ENCODE results near the gene ACSM3. TPM values are rescaled to one million over a fixed set of nuclear protein-coding genes. Genes with fewer than 3 reads are reported as not detected.

Gene ACSM3
- total and polyA plus RNA-seq, 9 of the 15 experiments (the other 6 are each of a cell fraction or from before 2014, with no cell fraction given) = 112 to 420 (median 182) TPM

Small RNA genes lying within 50 kb of the gene (small RNA-seq; reads per million reads assigned to genes)
- gene RF00618 (not detected), gene RNU6-944P (not detected)

Other genes with a start within 250 kb of the ACSM3 start
- 0.16 TPM in 1 of 2 replicates, not detected in the other for gene ACSM2B, start 187.6 kb upstream of the ACSM3 start, total RNA-seq (2014; rRNA removed)
- 0.22 and 0.69 TPM in 2 replicates for gene ACSM2B, start 187.6 kb upstream of the ACSM3 start, total RNA-seq (2014; rRNA removed; fragmentation: Illumina TruSeq; extraction: Trizol)
- not detected in 2 replicates for gene ACSM2B, start 187.6 kb upstream of the ACSM3 start, total RNA-seq (2015; rRNA removed; fragmentation: Illumina TruSeq; extraction: Trizol)
- gene ACSM2B, start 187.6 kb upstream of the ACSM3 start, total RNA-seq (2021) = 0.40 and 0.89 TPM in 2 replicates
- gene ACSM2B, start 187.6 kb upstream of the ACSM3 start, polyA plus RNA-seq (2011; rRNA removed) = not detected in 2 replicates
- 0.06 and 0.10 TPM in 2 replicates for gene ACSM2B, start 187.6 kb upstream of the ACSM3 start, polyA plus RNA-seq (2014; fragmentation: Illumina TruSeq; extraction: Trizol)
- gene ACSM2B, start 187.6 kb upstream of the ACSM3 start, polyA plus RNA-seq (2014; fragmentation: Nextera tagmentation; extraction: Ambion mirVana) = under 1 TPM; 0.45 to 0.64 TPM
- gene ACSM2B, start 187.6 kb upstream of the ACSM3 start, polyA plus RNA-seq (2014; rRNA removed) = 0.68 TPM in 1 of 2 replicates, not detected in the other
- gene ACSM1, start 66.3 kb upstream of the ACSM3 start, total RNA-seq (2014; rRNA removed) = 0.09 and 0.37 TPM in 2 replicates
- 0.25 and 0.29 TPM in 2 replicates for gene ACSM1, start 66.3 kb upstream of the ACSM3 start, total RNA-seq (2014; rRNA removed; fragmentation: Illumina TruSeq; extraction: Trizol)
- gene ACSM1, start 66.3 kb upstream of the ACSM3 start, total RNA-seq (2015; rRNA removed; fragmentation: Illumina TruSeq; extraction: Trizol) = 0.18 TPM in 1 of 2 replicates, not detected in the other
- 0.20 and 0.24 TPM in 2 replicates for gene ACSM1, start 66.3 kb upstream of the ACSM3 start, total RNA-seq (2021)
- 0.50 and 1.9 TPM in 2 replicates for gene ACSM1, start 66.3 kb upstream of the ACSM3 start, polyA plus RNA-seq (2011; rRNA removed)
- 0.15 and 0.28 TPM in 2 replicates for gene ACSM1, start 66.3 kb upstream of the ACSM3 start, polyA plus RNA-seq (2014; fragmentation: Illumina TruSeq; extraction: Trizol)
- under 1 TPM; 0.08 to 0.23 TPM for gene ACSM1, start 66.3 kb upstream of the ACSM3 start, polyA plus RNA-seq (2014; fragmentation: Nextera tagmentation; extraction: Ambion mirVana)
- 0.11 and 0.16 TPM in 2 replicates for gene ACSM1, start 66.3 kb upstream of the ACSM3 start, polyA plus RNA-seq (2014; rRNA removed)
- gene THUMPD1, start 22.2 kb upstream of the ACSM3 start, total RNA-seq (2014; rRNA removed) = 64.0 and 89.4 TPM in 2 replicates
- 77.5 and 94.0 TPM in 2 replicates for gene THUMPD1, start 22.2 kb upstream of the ACSM3 start, total RNA-seq (2014; rRNA removed; fragmentation: Illumina TruSeq; extraction: Trizol)
- gene THUMPD1, start 22.2 kb upstream of the ACSM3 start, total RNA-seq (2015; rRNA removed; fragmentation: Illumina TruSeq; extraction: Trizol) = 92.6 and 101 TPM in 2 replicates
- 53.6 and 56.8 TPM in 2 replicates for gene THUMPD1, start 22.2 kb upstream of the ACSM3 start, total RNA-seq (2021)
- 42.2 and 42.7 TPM in 2 replicates for gene THUMPD1, start 22.2 kb upstream of the ACSM3 start, polyA plus RNA-seq (2011; rRNA removed)
- 54.0 and 57.4 TPM in 2 replicates for gene THUMPD1, start 22.2 kb upstream of the ACSM3 start, polyA plus RNA-seq (2014; fragmentation: Illumina TruSeq; extraction: Trizol)
- 10 to 100 TPM; 37.8 to 41.0 TPM for gene THUMPD1, start 22.2 kb upstream of the ACSM3 start, polyA plus RNA-seq (2014; fragmentation: Nextera tagmentation; extraction: Ambion mirVana)
- gene THUMPD1, start 22.2 kb upstream of the ACSM3 start, polyA plus RNA-seq (2014; rRNA removed) = 53.3 and 54.8 TPM in 2 replicates
- 39.7 and 50.9 TPM in 2 replicates for gene ERI2, start 42.5 kb downstream of the ACSM3 start, total RNA-seq (2014; rRNA removed)
- gene ERI2, start 42.5 kb downstream of the ACSM3 start, total RNA-seq (2014; rRNA removed; fragmentation: Illumina TruSeq; extraction: Trizol) = 57.0 and 67.3 TPM in 2 replicates
- 52.4 and 56.8 TPM in 2 replicates for gene ERI2, start 42.5 kb downstream of the ACSM3 start, total RNA-seq (2015; rRNA removed; fragmentation: Illumina TruSeq; extraction: Trizol)
- gene ERI2, start 42.5 kb downstream of the ACSM3 start, total RNA-seq (2021) = 52.2 and 54.0 TPM in 2 replicates
- gene ERI2, start 42.5 kb downstream of the ACSM3 start, polyA plus RNA-seq (2011; rRNA removed) = 43.3 and 48.1 TPM in 2 replicates
- gene ERI2, start 42.5 kb downstream of the ACSM3 start, polyA plus RNA-seq (2014; fragmentation: Illumina TruSeq; extraction: Trizol) = 45.6 and 48.1 TPM in 2 replicates
- gene ERI2, start 42.5 kb downstream of the ACSM3 start, polyA plus RNA-seq (2014; fragmentation: Nextera tagmentation; extraction: Ambion mirVana) = 10 to 100 TPM; 23.3 to 33.1 TPM
- 39.1 and 43.6 TPM in 2 replicates for gene ERI2, start 42.5 kb downstream of the ACSM3 start, polyA plus RNA-seq (2014; rRNA removed)
- 25.4 and 27.6 TPM in 2 replicates for gene REXO5, start 42.5 kb downstream of the ACSM3 start, total RNA-seq (2014; rRNA removed)
- gene REXO5, start 42.5 kb downstream of the ACSM3 start, total RNA-seq (2014; rRNA removed; fragmentation: Illumina TruSeq; extraction: Trizol) = 25.3 and 28.7 TPM in 2 replicates
- 30.8 and 32.5 TPM in 2 replicates for gene REXO5, start 42.5 kb downstream of the ACSM3 start, total RNA-seq (2015; rRNA removed; fragmentation: Illumina TruSeq; extraction: Trizol)
- 24.4 and 25.9 TPM in 2 replicates for gene REXO5, start 42.5 kb downstream of the ACSM3 start, total RNA-seq (2021)
- gene REXO5, start 42.5 kb downstream of the ACSM3 start, polyA plus RNA-seq (2011; rRNA removed) = 43.7 and 45.1 TPM in 2 replicates
- 28.0 and 28.5 TPM in 2 replicates for gene REXO5, start 42.5 kb downstream of the ACSM3 start, polyA plus RNA-seq (2014; fragmentation: Illumina TruSeq; extraction: Trizol)
- 10 to 100 TPM; 10.5 to 13.1 TPM for gene REXO5, start 42.5 kb downstream of the ACSM3 start, polyA plus RNA-seq (2014; fragmentation: Nextera tagmentation; extraction: Ambion mirVana)
- 23.8 and 30.3 TPM in 2 replicates for gene REXO5, start 42.5 kb downstream of the ACSM3 start, polyA plus RNA-seq (2014; rRNA removed)
- 2.2 TPM in 2 replicates for gene DCUN1D3, start 136.3 kb downstream of the ACSM3 start, total RNA-seq (2014; rRNA removed)
- 2.2 and 3.2 TPM in 2 replicates for gene DCUN1D3, start 136.3 kb downstream of the ACSM3 start, total RNA-seq (2014; rRNA removed; fragmentation: Illumina TruSeq; extraction: Trizol)
- 2.9 and 3.5 TPM in 2 replicates for gene DCUN1D3, start 136.3 kb downstream of the ACSM3 start, total RNA-seq (2015; rRNA removed; fragmentation: Illumina TruSeq; extraction: Trizol)
- gene DCUN1D3, start 136.3 kb downstream of the ACSM3 start, total RNA-seq (2021) = 3.8 and 4.7 TPM in 2 replicates
- 2.6 and 3.1 TPM in 2 replicates for gene DCUN1D3, start 136.3 kb downstream of the ACSM3 start, polyA plus RNA-seq (2011; rRNA removed)
- gene DCUN1D3, start 136.3 kb downstream of the ACSM3 start, polyA plus RNA-seq (2014; fragmentation: Illumina TruSeq; extraction: Trizol) = 1.4 and 1.6 TPM in 2 replicates
- gene DCUN1D3, start 136.3 kb downstream of the ACSM3 start, polyA plus RNA-seq (2014; fragmentation: Nextera tagmentation; extraction: Ambion mirVana) = 1 to 10 TPM; 1.0 to 1.9 TPM
- gene DCUN1D3, start 136.3 kb downstream of the ACSM3 start, polyA plus RNA-seq (2014; rRNA removed) = 1.8 and 2.4 TPM in 2 replicates
- 22.0 and 32.7 TPM in 2 replicates for gene LYRM1, start 136.8 kb downstream of the ACSM3 start, total RNA-seq (2014; rRNA removed)
- gene LYRM1, start 136.8 kb downstream of the ACSM3 start, total RNA-seq (2014; rRNA removed; fragmentation: Illumina TruSeq; extraction: Trizol) = 26.2 and 28.2 TPM in 2 replicates
- 26.0 and 26.5 TPM in 2 replicates for gene LYRM1, start 136.8 kb downstream of the ACSM3 start, total RNA-seq (2015; rRNA removed; fragmentation: Illumina TruSeq; extraction: Trizol)
- 17.5 and 18.9 TPM in 2 replicates for gene LYRM1, start 136.8 kb downstream of the ACSM3 start, total RNA-seq (2021)
- 26.9 and 32.7 TPM in 2 replicates for gene LYRM1, start 136.8 kb downstream of the ACSM3 start, polyA plus RNA-seq (2011; rRNA removed)
- 36.9 and 40.2 TPM in 2 replicates for gene LYRM1, start 136.8 kb downstream of the ACSM3 start, polyA plus RNA-seq (2014; fragmentation: Illumina TruSeq; extraction: Trizol)
- 10 to 100 TPM; 40.0 to 44.1 TPM for gene LYRM1, start 136.8 kb downstream of the ACSM3 start, polyA plus RNA-seq (2014; fragmentation: Nextera tagmentation; extraction: Ambion mirVana)
- 26.3 and 27.3 TPM in 2 replicates for gene LYRM1, start 136.8 kb downstream of the ACSM3 start, polyA plus RNA-seq (2014; rRNA removed)

Measured in K562 (cell line).